SU-DHL-6 (cell line): ENCODE results near the gene SULF2.

ENCODE experiments used
- EZH2phosphoT487 ChIP-seq: fragments of 200-600 bp; sonication (generic), shearing (Covaris generic); conservative IDR thresholded peaks from 2 replicates; pipeline ENCODE4 v1.6.1; 2018; ENCODE audit warnings: mild to moderate bottlenecking, antibody characterized with exemption, low read length, moderate library complexity, mixed read lengths
- TF ChIP-seq, protein P1 (sequence below): fragments of 200-600 bp; sonication (generic); IDR thresholded peaks from one replicate; pipeline ENCODE4 v1.5.1; 2017; ENCODE audit warnings: antibody characterized with exemption, mild to moderate bottlenecking, low read length, moderate library complexity; ENCODE audit not compliant: insufficient read depth, poor library complexity, severe bottlenecking

DNA sequence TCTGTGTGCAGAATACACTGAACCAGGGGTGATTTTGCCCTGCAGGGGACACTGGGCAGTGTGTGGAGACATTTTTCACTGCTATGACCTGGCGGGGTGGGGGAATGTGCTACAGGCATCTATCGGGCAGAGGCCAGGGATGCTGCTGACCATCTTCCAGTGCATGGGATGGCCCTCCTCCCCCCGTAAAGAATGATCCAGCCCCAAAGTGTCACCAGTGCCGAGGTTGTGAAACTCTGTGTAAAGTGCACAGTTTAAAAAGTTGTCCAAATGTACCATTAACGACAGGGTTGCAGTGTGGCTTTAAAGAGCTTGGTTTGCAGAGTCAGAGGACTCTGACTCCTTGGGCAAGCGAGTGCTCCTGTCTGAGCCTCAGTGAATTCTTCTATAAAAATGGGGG is 72.1 kb downstream of the SULF2 start:
- TF ChIP-seq, protein P1, sequence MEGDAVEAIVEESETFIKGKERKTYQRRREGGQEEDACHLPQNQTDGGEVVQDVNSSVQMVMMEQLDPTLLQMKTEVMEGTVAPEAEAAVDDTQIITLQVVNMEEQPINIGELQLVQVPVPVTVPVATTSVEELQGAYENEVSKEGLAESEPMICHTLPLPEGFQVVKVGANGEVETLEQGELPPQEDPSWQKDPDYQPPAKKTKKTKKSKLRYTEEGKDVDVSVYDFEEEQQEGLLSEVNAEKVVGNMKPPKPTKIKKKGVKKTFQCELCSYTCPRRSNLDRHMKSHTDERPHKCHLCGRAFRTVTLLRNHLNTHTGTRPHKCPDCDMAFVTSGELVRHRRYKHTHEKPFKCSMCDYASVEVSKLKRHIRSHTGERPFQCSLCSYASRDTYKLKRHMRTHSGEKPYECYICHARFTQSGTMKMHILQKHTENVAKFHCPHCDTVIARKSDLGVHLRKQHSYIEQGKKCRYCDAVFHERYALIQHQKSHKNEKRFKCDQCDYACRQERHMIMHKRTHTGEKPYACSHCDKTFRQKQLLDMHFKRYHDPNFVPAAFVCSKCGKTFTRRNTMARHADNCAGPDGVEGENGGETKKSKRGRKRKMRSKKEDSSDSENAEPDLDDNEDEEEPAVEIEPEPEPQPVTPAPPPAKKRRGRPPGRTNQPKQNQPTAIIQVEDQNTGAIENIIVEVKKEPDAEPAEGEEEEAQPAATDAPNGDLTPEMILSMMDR: no peak
- no peak for TF ChIP-seq EZH2phosphoT487
